Right renal pelvis (tissue), 4 donors: ENCODE data around the gene IKZF4. TPM values are rescaled to one million over a fixed set of nuclear protein-coding genes. Genes with fewer than 3 reads are reported as not detected.
"Not testable (repeated sequence)": the region's sequence is repeated elsewhere in the genome, so short reads cannot be mapped to it uniquely, and the experiment has no call there.

ENCODE experiments used
- DNase-seq, 4 donors: peaks; one replicate each; pipeline ENCODE4 v3.0.0-alpha.2; 2013; ENCODE audit warnings: low read depth in 4 of 4, low spot score in 3 of 4, missing footprints in 1 of 4
- polyA plus RNA-seq, 4 donors: library from polyadenylated mRNA; unstranded; fragments of 120-200 nt; gene quantifications; one replicate each; pipeline ENCODE4 v1.2.1, GENCODE V29; 2013; ENCODE audit not compliant: insufficient read length in 4 of 4

IKZF4 gene
- polyA plus RNA-seq, 4 donors, result 15.4 to 18.5 (median 17.0) TPM

GRCh38 chr12:55997535-55997859, 23.3 kb upstream of the IKZF4 start:
- DNase-seq, result no peak

GRCh38 chr12:55999522-55999921, 21.3 kb upstream of the IKZF4 start:
- not testable (repeated sequence) for DNase-seq

GRCh38 chr12:55999999-56000540, 20.8 kb upstream of the IKZF4 start:
- not testable (repeated sequence) for DNase-seq

GRCh38 chr12:56001487-56002100, 19.2 kb upstream of the IKZF4 start:
- DNase-seq, result no peak

- not testable (repeated sequence) for DNase-seq
These were observed 17.5 kb upstream of the IKZF4 start for GRCh38 chr12:56003376-56003775.

- DNase-seq, result no peak
These were observed 16.6 kb upstream of the IKZF4 start for GRCh38 chr12:56004211-56004610.

- no peak for DNase-seq
These were observed 13.0 kb upstream of the IKZF4 start for GRCh38 chr12:56007564-56008559.

GRCh38 chr12:56010111-56010570, 10.7 kb upstream of the IKZF4 start:
- no peak for DNase-seq

GRCh38 chr12:56011509-56012090, 9.2 kb upstream of the IKZF4 start:
- no peak for DNase-seq

GRCh38 chr12:56013482-56013881, 7.4 kb upstream of the IKZF4 start:
- DNase-seq, result no peak

- DNase-seq, result peak in 1 of 4 donors; percentile 69
These were observed 6.6 kb upstream of the IKZF4 start for GRCh38 chr12:56014205-56014604.

- no peak for DNase-seq
These were observed 3.7 kb upstream of the IKZF4 start for GRCh38 chr12:56017181-56017580.

- no peak for DNase-seq
These were observed 2.5 kb upstream of the IKZF4 start for GRCh38 chr12:56018356-56018755.

- no peak for DNase-seq
These were observed 1.1 kb downstream of the IKZF4 start for GRCh38 chr12:56021889-56022497.

GRCh38 chr12:56028511-56029165, 7.8 kb downstream of the IKZF4 start:
- DNase-seq, result no peak

GRCh38 chr12:56029166-56029519, 8.3 kb downstream of the IKZF4 start:
- DNase-seq, result no peak

- DNase-seq, result peak in 1 of 4 donors; percentile 42
These were observed 8.9 kb downstream of the IKZF4 start for GRCh38 chr12:56029666-56030293.

GRCh38 chr12:56031987-56032386, 11.1 kb downstream of the IKZF4 start:
- DNase-seq, result no peak

GRCh38 chr12:56034586-56035332, 13.9 kb downstream of the IKZF4 start:
- no peak for DNase-seq
